Transverse colon (tissue), 4 donors: ENCODE results near the gene ARMC2.

Source experiments
- EP300 ChIP-seq: sonication (generic); formaldehyde crosslinking; IDR thresholded peaks from one replicate; pipeline ENCODE4 v1.6.1; 2017; ENCODE audit warnings: antibody characterized with exemption, low read depth
- POLR2A ChIP-seq: fragments of 450-650 bp; IDR thresholded peaks from one replicate; pipeline ENCODE4 v1.6.1; 2016; ENCODE audit warnings: antibody characterized with exemption, mild to moderate bottlenecking, moderate library complexity
- POLR2AphosphoS5 ChIP-seq, 3 donors: sonication (generic); formaldehyde crosslinking; IDR thresholded peaks; one replicate each; pipeline ENCODE4 v1.6.1; 2016; ENCODE audit warnings: antibody characterized with exemption in 3 of 3
- TF ChIP-seq, protein P1 (sequence below), 5 experiments: fragments of 200-600 bp in 3 of 5; fragments of 450-650 bp in 2 of 5; sonication (generic) in 3 of 5; IDR thresholded peaks; 1 replicate in 2 of 5; 2 replicates in 3 of 5; pipeline ENCODE4 v1.5.1; 2016 to 2017; ENCODE audit warnings: antibody characterized with exemption in 5 of 5, inconsistent platforms in 3 of 5, mild to moderate bottlenecking in 2 of 5, moderate library complexity in 1 of 5

- TF ChIP-seq POLR2AphosphoS5 (IDR thresholded peaks at IDR 0.05) (no peak), POLR2A (no peak), EP300 (no peak)
- TF ChIP-seq, protein P1, sequence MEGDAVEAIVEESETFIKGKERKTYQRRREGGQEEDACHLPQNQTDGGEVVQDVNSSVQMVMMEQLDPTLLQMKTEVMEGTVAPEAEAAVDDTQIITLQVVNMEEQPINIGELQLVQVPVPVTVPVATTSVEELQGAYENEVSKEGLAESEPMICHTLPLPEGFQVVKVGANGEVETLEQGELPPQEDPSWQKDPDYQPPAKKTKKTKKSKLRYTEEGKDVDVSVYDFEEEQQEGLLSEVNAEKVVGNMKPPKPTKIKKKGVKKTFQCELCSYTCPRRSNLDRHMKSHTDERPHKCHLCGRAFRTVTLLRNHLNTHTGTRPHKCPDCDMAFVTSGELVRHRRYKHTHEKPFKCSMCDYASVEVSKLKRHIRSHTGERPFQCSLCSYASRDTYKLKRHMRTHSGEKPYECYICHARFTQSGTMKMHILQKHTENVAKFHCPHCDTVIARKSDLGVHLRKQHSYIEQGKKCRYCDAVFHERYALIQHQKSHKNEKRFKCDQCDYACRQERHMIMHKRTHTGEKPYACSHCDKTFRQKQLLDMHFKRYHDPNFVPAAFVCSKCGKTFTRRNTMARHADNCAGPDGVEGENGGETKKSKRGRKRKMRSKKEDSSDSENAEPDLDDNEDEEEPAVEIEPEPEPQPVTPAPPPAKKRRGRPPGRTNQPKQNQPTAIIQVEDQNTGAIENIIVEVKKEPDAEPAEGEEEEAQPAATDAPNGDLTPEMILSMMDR (IDR thresholded peaks at IDR 0.05) = no peak
These were observed 20.4 kb downstream of the ARMC2 start for GRCh38 chr6:108868647-108869046.
